Measurements from ENCODE around the gene FOXK2.

DNA sequence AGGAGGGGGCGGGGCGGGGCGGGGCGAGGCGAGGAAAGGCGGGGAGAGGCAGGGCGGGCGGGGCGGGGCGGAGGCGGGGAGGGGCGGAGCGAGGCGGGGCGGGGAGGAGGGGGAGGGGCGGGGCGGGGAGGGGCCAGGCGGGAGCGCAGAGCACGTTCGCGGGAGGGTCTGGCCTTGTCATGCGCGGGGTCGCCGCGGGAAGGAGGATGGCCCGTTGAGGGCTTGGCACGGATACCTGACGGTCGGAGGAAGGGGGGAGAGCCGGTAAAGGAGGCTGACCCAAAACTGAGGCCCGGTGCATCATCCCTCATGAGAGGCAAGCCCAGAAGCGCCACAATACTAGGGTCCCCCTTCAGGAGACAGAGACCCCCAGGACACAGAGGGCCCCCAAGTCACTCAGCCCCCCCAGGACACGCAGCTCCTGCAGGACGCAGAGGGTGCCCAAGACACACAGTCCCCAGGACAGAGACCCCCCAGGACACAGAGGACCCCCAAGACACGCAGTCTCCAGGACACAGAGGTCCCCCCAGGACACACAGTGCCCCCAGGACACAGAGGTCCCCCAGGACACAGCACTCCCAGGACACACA is 129.3 kb downstream of the FOXK2 start:
- no peak for TF ChIP-seq REST (IDR thresholded peaks at IDR 0.05; ENCODE audit: low read depth)
- no peak for TF ChIP-seq CEBPB (IDR thresholded peaks at IDR 0.05)
- TF ChIP-seq MAX (IDR thresholded peaks at IDR 0.05) = no peak
- TF ChIP-seq FOXM1 (IDR thresholded peaks at IDR 0.05; ENCODE audit: borderline replicate concordance, low read depth) = no peak
- no peak for TF ChIP-seq TCF12 (IDR thresholded peaks at IDR 0.05; ENCODE audit: low read depth)
- no peak for TF ChIP-seq YY1 (IDR thresholded peaks at IDR 0.05; ENCODE audit: low read depth)
- TF ChIP-seq EGR1 (IDR thresholded peaks at IDR 0.05) = no peak
